ENCODE measurements around the gene PVR.
"Not testable (repeated sequence)": the region's sequence is repeated elsewhere in the genome, so short reads cannot be mapped to it uniquely, and the experiment has no call there.

Gene PVR

DNA sequence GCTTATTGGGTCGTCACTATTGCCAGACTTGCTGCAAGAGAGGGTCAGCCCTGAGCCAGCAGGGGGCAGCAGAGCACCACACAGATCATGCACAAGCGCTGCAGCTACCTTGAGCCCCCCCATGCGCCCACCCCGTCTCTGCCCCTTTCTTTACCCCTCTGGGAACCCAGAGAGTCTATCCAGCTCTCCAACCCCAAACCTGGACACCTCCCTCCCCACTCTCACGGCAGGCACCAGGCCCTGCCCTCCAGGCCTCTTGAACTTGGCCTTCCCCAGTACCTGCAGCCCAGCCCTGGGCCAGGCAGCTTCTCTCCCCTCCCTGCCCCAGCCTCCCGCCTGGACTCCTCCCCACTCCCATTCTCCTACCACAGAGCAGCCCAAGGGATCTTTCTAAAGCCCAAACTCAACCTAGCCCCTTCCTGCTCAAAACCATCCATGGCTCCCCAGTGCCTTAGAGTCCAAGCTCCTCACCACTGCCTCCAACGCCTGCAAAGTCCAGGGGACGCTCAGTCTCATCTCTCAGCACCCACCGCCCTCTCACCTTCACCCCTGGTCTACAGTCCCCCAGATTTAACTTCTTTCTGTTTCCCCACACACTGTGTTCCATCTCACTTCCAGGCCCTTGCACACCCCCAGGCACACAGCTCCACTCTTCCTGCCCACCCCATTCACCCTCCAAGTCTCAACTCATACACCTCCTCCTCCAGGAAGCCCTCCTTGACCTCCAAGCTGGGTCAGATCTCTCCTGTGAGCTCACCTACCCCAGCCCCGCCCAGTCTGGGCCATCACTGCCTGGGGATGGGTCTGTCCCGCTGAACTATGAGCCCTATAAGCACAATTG is 45.8 kb downstream of the PVR start:
- no peak for DNase-seq (ENCODE audit: low read depth)
- H3K4me3 ChIP-seq (ENCODE audit: low read depth, low read length), result no peak overlapping the region

GRCh38 chr19:44690131-44690440 is 46.4 kb downstream of the PVR start:
- no peak for DNase-seq (ENCODE audit: low read depth)
- H3K4me3 ChIP-seq (ENCODE audit: low read depth, low read length), result no peak overlapping the region

DNA sequence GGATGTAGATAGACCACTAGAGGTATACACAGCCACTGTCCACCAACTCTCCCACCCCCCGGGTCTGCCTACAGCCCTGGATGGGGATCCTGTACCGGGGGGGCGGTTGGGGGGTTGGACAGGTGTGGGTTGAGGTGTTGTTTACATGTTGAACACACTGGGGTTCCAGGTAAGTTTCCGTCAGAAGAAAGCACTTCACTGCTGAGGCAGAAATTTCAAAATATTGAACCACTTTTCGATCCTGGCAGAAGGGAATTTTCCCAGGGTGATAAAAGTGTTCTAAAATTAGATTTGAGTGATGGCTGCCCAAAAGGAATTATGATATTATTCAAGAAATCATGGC is 48.6 kb downstream of the PVR start:
- H3K4me3 ChIP-seq (ENCODE audit: low read depth, low read length), result no peak overlapping the region
- no peak for DNase-seq (ENCODE audit: low read depth)

DNA sequence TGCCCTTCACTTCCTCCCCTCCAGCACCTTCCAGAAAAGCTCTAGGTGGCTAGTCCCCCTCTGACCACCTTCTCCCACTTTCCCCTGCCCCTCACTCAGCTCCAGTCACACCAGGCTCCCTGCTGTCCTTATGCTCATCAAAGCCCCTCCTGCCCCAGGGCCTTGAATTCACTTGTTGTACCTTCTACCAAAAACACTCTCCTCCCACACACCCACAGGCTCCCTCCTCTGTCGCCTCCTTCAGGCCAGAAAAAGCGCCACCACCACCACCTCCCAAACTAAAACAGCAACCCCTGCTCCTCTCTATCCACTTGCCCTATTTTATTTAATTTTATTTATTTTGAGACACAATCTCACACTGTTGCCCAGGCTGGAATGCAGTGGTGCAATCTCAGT is 50.5 kb downstream of the PVR start:
- DNase-seq (ENCODE audit: low read depth), result no peak
- H3K4me3 ChIP-seq (ENCODE audit: low read depth, low read length), result no peak overlapping the region

DNA sequence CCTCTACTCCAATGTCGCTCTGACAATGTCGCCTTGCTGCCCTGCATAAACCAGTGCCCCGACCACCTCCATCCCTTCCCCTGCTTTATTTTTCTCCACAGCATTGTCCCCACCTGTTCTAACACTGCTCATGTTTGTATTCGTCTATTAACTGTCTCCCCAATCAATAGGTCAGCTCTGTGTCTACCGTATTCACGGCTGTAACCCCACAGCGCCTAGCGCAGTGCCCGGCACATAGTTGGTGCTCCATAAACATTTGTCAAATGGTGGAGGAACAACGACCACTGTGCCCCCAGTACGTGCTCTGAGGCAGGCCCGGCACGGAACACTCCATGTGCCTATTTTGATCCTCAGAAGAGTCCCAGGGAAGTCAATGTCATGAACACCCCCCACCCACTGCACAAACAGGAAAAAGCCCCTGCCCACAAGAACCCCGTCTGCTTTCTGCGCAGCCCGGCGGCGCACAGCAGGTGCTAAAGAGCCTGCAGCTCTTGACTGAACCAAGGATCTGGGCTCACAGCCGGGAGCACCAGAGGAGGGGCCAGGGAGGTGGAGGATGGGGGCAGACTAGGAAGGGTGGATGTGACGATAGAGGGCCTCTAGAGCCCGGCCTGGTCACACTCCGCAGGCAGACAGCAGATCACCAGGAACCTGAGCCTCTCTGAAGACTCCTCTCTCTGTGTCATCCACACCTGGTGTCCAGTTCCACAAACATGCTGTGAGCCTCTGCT is 53.4 kb downstream of the PVR start:
- no peak overlapping the region for H3K4me3 ChIP-seq (ENCODE audit: low read depth, low read length)
- DNase-seq (ENCODE audit: low read depth), result no peak

- no peak for DNase-seq (ENCODE audit: low read depth)
- H3K4me3 ChIP-seq (ENCODE audit: low read depth, low read length), result no peak overlapping the region
Measured at GRCh38 chr19:44697670-44698034, 53.9 kb downstream of the PVR start.

DNA sequence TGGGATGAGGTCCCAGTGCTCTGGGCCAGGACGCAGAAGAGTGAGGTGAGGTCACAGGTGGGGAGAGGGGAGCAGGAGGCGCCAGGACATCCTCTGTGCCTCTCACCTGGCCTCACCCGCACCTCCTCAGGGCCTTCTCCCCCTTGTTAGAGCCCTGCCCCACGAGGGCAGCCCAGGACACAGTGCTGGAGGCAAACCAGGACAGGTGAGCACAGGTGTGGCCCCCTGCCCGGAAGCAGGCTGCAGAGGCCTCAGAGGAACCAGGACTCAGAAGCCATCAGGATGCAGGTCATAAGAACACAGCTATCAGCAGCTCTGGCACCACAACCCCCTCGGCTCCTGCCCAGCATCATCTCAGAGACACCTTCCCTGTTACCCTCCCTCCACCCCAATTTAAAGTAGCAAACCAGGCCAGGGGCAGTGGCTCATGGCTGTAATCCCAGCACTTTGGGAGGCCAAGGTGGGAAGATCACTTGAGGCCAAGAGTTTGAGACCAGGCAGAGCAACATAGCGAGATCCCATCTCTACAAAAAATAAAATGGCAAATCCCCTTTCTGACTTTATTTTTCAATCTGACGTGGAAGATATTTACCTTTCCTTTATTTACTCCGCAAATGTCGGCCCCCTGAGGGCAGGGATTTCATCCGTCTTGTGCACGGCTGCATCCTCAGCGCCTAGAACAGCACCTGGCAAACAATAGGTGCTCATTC is 54.9 kb downstream of the PVR start, which contains the start of gene CEACAM16:
TSS of gene CEACAM16 (plus strand) at position 660 of the 710 bp plus-strand sequence. CDS start 2,306 bp downstream, outside the sequence.
- no peak for DNase-seq (ENCODE audit: low read depth)
- no peak within 1 kb of the TSS for H3K4me3 ChIP-seq (ENCODE audit: low read depth, low read length)

DNA sequence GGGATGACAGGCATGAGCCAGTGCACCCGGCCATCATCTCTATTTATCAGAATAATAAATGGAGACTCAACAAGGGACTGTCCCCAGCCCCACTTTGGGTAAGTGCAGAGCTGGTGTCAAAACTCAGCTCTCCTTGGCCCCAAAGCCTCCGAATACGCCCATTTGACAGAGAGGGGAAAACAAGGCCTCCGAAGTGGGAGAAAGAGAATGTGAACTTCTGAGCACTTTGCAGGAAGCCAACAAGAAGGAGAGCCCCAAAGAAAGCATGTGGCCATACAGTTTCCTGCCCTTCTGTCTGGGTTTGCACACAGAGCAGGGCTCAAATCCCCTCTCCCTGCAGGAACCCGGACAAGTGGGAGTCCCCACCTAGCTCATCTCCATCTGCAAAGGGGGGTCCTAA is 56.8 kb downstream of the PVR start:
- no peak for DNase-seq (ENCODE audit: low read depth)
- H3K4me3 ChIP-seq (ENCODE audit: low read depth, low read length), result no peak overlapping the region

GRCh38 chr19:44701228-44701627 is 57.5 kb downstream of the PVR start:
- H3K4me3 ChIP-seq (ENCODE audit: low read depth, low read length), result no peak overlapping the region
- no peak for DNase-seq (ENCODE audit: low read depth)

DNA sequence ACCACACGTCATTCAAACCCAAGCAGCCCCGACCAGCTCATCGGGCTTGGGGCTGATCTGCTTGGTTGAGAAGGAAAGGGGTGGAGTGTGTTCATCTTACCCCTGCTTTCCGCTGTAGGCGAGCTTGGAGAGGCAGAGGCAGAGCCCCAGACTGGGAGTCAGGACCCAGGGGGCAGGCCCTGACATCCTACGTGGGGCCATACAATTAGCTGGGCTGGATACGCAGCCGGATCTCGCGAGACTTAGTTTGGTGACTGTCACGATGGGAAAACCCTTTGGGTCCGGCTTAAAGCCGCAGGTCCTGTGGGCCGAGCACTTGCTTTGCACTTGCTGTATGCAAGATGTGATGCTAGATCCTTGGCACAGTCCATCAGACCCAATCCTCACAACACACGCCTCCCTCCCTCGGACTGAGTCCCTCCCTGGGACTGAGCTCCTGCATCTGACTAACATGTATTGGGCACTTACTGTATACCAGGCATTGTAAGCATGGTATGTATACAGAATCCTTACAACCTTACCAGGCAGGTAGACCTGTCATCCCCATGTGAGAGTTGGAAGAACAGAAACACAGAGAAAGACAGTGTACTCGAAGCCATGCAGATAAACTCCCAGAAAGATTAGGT is 59.0 kb downstream of the PVR start:
- no peak overlapping the region for H3K4me3 ChIP-seq (ENCODE audit: low read depth, low read length)
- no peak for DNase-seq (ENCODE audit: low read depth)

DNA sequence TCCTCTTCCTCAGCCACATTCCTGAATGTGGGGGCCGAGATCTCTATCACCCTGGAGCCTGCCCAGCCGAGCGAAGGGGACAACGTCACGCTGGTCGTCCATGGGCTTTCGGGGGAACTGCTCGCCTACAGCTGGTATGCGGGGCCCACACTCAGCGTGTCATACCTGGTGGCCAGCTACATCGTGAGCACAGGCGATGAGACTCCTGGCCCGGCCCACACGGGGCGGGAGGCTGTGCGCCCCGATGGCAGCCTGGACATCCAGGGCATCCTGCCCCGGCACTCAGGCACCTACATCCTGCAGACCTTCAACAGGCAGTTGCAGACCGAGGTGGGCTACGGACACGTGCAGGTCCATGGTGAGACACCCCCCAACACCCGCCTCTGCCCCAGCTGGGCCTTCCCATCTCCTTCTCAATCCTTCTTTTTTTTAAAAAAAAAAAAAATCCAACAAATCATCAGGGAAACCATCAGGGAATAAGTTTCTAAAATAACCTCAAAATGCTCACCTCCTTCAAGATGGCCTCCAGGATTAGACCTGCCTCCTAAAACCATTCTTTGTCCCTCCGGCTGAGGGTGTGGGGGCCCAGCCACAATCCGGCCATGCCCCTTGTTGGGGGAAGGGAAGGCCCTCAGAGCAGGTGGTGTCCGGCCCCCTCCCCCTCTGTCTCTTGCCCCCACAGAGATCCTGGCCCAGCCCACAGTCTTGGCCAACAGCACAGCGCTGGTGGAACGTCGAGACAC is 59.8 kb downstream of the PVR start:
- H3K4me3 ChIP-seq (ENCODE audit: low read depth, low read length), result no peak overlapping the region
- no peak for DNase-seq (ENCODE audit: low read depth)

DNA sequence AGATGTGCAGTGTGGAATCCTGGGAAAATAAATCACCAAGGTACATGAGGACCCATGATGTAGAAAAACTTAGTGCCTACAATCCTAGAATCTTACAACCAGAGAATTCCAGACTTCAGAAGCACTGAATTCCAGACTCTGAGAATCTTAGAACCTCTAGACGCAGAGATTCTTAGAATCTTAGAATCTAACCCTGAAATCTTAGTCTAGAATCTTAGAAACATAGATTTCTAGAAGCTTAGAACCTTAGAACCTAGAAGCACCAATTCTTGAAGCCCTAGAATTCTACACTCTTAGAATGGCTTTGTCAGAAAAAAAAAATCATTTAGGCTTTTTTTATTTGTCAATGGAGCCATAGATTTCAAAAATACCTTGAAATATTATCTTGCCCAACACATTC is 61.3 kb downstream of the PVR start:
- no peak overlapping the region for H3K4me3 ChIP-seq (ENCODE audit: low read depth, low read length)
- no peak for DNase-seq (ENCODE audit: low read depth)

- H3K4me3 ChIP-seq (ENCODE audit: low read depth, low read length), result no peak overlapping the region
- DNase-seq (ENCODE audit: low read depth), result no peak
Measured at GRCh38 chr19:44705502-44706010, 61.8 kb downstream of the PVR start.

GRCh38 chr19:44706506-44707236 is 63.0 kb downstream of the PVR start:
- DNase-seq (ENCODE audit: low read depth), result no peak
- no peak overlapping the region for H3K4me3 ChIP-seq (ENCODE audit: low read depth, low read length)

GRCh38 chr19:44707794-44708193 is 64.1 kb downstream of the PVR start:
- H3K4me3 ChIP-seq (ENCODE audit: low read depth, low read length), result no peak overlapping the region
- DNase-seq (ENCODE audit: low read depth), result no peak

GRCh38 chr19:44708940-44709339 is 65.2 kb downstream of the PVR start:
- H3K4me3 ChIP-seq (ENCODE audit: low read depth, low read length), result no peak overlapping the region
- no peak for DNase-seq (ENCODE audit: low read depth)

GRCh38 chr19:44709434-44710266 is 65.9 kb downstream of the PVR start:
- not testable (repeated sequence) for H3K4me3 ChIP-seq (ENCODE audit: low read depth, low read length); DNase-seq (ENCODE audit: low read depth)

DNA sequence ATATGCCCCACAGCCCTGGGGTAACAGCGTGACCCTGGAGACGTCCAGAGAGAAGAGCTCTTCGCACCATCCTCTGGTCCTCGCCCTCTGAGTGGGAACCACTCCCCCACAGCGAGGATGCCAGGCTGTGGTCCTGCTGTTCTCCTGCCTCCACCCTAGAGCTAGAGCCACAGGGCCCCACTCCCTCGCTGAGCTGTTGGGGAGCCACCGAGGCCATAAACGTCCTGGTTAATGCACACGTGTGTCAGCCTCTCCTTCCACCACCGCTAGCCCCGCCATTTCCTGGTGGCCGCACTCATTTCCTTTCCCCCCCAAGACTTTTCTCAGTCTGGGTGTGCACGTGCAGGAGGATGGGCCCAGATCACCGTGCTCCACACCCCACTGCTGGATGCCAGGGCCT is 66.8 kb downstream of the PVR start:
- no peak for DNase-seq (ENCODE audit: low read depth)
- H3K4me3 ChIP-seq (ENCODE audit: low read depth, low read length), result no peak overlapping the region
